Cardiac muscle cell (in vitro differentiated cells and primary cell): ENCODE data around the gene CHPF. TPM values are rescaled to one million over a fixed set of nuclear protein-coding genes. Genes with fewer than 3 reads are reported as not detected.

Experiments used
- DNase-seq, 2 donors: peaks; one replicate each; pipeline versions ENCODE4 v3.0.0 to v3.0.0-alpha.2; 2010 to 2017; ENCODE audit warnings: low read depth in 1 of 2, low spot score in 1 of 2
- H3K27ac ChIP-seq: fragments of 200-600 bp; sonication (generic); 2 replicates; pipeline ENCODE4 v1.5.1; 2016
- H3K27me3 ChIP-seq: fragments of 200-600 bp; sonication (generic); 2 replicates; pipeline ENCODE4 v1.6.0; 2016; ENCODE audit warnings: control low read depth
- H3K36me3 ChIP-seq: fragments of 200-600 bp; sonication (generic); 2 replicates; pipeline ENCODE4 v1.5.1; 2016; ENCODE audit warnings: control low read depth
- H3K4me1 ChIP-seq: fragments of 200-600 bp; sonication (generic); 2 replicates; pipeline ENCODE4 v1.8.1; 2017; ENCODE audit warnings: low read depth, mild to moderate bottlenecking, mixed run types
- H3K4me3 ChIP-seq: fragments of 200-600 bp; sonication (generic); 2 replicates; pipeline ENCODE4 v1.5.1; 2016; ENCODE audit warnings: mild to moderate bottlenecking
- H3K9me3 ChIP-seq: fragments of 200-600 bp; sonication (generic); 2 replicates; pipeline ENCODE4 v1.5.1; 2017; ENCODE audit warnings: low read depth, mild to moderate bottlenecking, control low read depth
- CTCF ChIP-seq: IDR thresholded peaks from 2 replicates; pipeline ENCODE4 v1.5.1; 2012; ENCODE audit warnings: low read depth, mild to moderate bottlenecking, low read length
- polyA plus RNA-seq: library from polyadenylated mRNA; unstranded; fragments of >200 nt; fragmentation: Nextera tagmentation; extraction: Ambion mirVana; gene quantifications from 2 replicates; pipeline ENCODE4 v1.2.1, GENCODE V29; 2016
- total RNA-seq: library from RNA; depleted of rRNA; stranded (reverse); fragments of >200 nt; gene quantifications from 2 replicates; pipeline ENCODE4 v1.2.3, GENCODE V29; 2016

CHPF gene
- total and polyA plus RNA-seq, 2 experiments from 2014 or later = 208 to 301 TPM

GRCh38 chr2:219556413-219556812 is 12.8 kb upstream of the CHPF start:
- no peaks in the 10 kb centered on the region for H3K9me3 ChIP-seq
- TF ChIP-seq CTCF = no peak
- H3K27me3 ChIP-seq = no peaks in the 10 kb centered on the region
- H3K27ac ChIP-seq = no peak overlapping the region
- H3K36me3 ChIP-seq = peaks cover 29% of the 10 kb centered on the region
- peaks cover 3% of the 10 kb centered on the region for H3K4me1 ChIP-seq
- no peak for DNase-seq
- no peak overlapping the region for H3K4me3 ChIP-seq

GRCh38 chr2:219555956-219556355 is 12.3 kb upstream of the CHPF start:
- H3K4me3 ChIP-seq = no peak overlapping the region
- H3K36me3 ChIP-seq = peaks cover 29% of the 10 kb centered on the region
- H3K4me1 ChIP-seq = peaks cover 3% of the 10 kb centered on the region
- no peaks in the 10 kb centered on the region for H3K9me3 ChIP-seq
- no peaks in the 10 kb centered on the region for H3K27me3 ChIP-seq
- TF ChIP-seq CTCF = no peak
- DNase-seq = no peak
- no peak overlapping the region for H3K27ac ChIP-seq

GRCh38 chr2:219554350-219554749 is 10.7 kb upstream of the CHPF start:
- no peaks in the 10 kb centered on the region for H3K9me3 ChIP-seq
- DNase-seq = no peak
- peaks cover 28% of the 10 kb centered on the region for H3K36me3 ChIP-seq
- no peak for TF ChIP-seq CTCF
- H3K4me3 ChIP-seq = no peak overlapping the region
- H3K27ac ChIP-seq = no peak overlapping the region
- H3K27me3 ChIP-seq = no peaks in the 10 kb centered on the region
- peaks cover 3% of the 10 kb centered on the region for H3K4me1 ChIP-seq

GRCh38 chr2:219553463-219553963 is 9.9 kb upstream of the CHPF start:
- TF ChIP-seq CTCF = no peak
- Histone ChIP-seq H3K27ac (no peak overlapping the region), H3K36me3 (peaks cover 21% of the 10 kb centered on the region), H3K9me3 (no peaks in the 10 kb centered on the region), H3K4me1 (peaks cover 3% of the 10 kb centered on the region), H3K4me3 (no peak overlapping the region), H3K27me3 (no peaks in the 10 kb centered on the region)
- no peak for DNase-seq

GRCh38 chr2:219553168-219553417 is 9.5 kb upstream of the CHPF start:
- Histone ChIP-seq H3K4me1 (peaks cover 3% of the 10 kb centered on the region), H3K36me3 (peaks cover 21% of the 10 kb centered on the region), H3K27ac (no peak overlapping the region), H3K4me3 (peak overlapping the region; percentile 47), H3K27me3 (no peaks in the 10 kb centered on the region), H3K9me3 (no peaks in the 10 kb centered on the region)
- DNase-seq = no peak
- TF ChIP-seq CTCF = no peak
